Tibial artery (tissue), 4 donors: ENCODE measurements around the gene TMEM198.

Experiments
- DNase-seq, 2 donors: peaks; one replicate each; pipeline ENCODE4 v3.0.0-alpha.2; 2019
- H3K27ac ChIP-seq, 2 donors: fragments of 200-600 bp; sonication (generic) in 1 of 2; 1 replicate in 1 of 2; 2 replicates in 1 of 2; pipeline ENCODE4 v1.5.1; 2018 to 2019; ENCODE audit warnings: mild to moderate bottlenecking in 1 of 2
- H3K27me3 ChIP-seq, 2 donors: fragments of 200-600 bp; sonication (generic) in 1 of 2; one replicate each; pipeline versions ENCODE4 v1.5.1 to v1.6.0; 2016 to 2019
- H3K36me3 ChIP-seq, 3 donors: fragments of 200-600 bp; sonication (generic) in 2 of 3; one replicate each; pipeline ENCODE4 v1.5.1; 2016 to 2019; ENCODE audit warnings: mild to moderate bottlenecking in 2 of 3
- H3K4me1 ChIP-seq, 4 donors: fragments of 200-600 bp; sonication (generic) in 2 of 4; 1 replicate in 3 of 4; 2 replicates in 1 of 4; pipeline ENCODE4 v1.5.1; 2016 to 2019
- H3K4me3 ChIP-seq, 2 donors: fragments of 200-600 bp; sonication (generic) in 1 of 2; 1 replicate in 1 of 2; 2 replicates in 1 of 2; pipeline ENCODE4 v1.5.1; 2018 to 2019; ENCODE audit warnings: mild to moderate bottlenecking in 2 of 2
- H3K9me3 ChIP-seq, 3 donors: fragments of 200-600 bp; sonication (generic) in 1 of 3; one replicate each; pipeline ENCODE4 v1.5.1; 2016 to 2019
- CTCF ChIP-seq, 2 experiments: fragments of 200-600 bp in 1 of 2; fragments of 450-650 bp in 1 of 2; IDR thresholded peaks; one replicate each; pipeline ENCODE4 v1.5.1; 2017 to 2019; ENCODE audit warnings: antibody characterized with exemption in 2 of 2, mild to moderate bottlenecking in 1 of 2, moderate library complexity in 1 of 2
- intact Hi-C: fragments of 100-400 bp; cut with DNase I; formaldehyde crosslinking; loops from one replicate; pipeline ENCODE4 v1.15.0; 2023; ENCODE audit warnings: low total_unique reads

TMEM198 gene

GRCh38 chr2:219572237-219573001 is 28.6 kb downstream of the TMEM198 start, which contains the start of gene INHA:
TSS of gene INHA (plus strand) at chr2:219572310. CDS start at chr2:219572375, 65 bp downstream.
- Histone ChIP-seq H3K36me3 (peaks cover 0 to 8% (median 0%) of the 10 kb centered on the region in 3 donors), H3K27ac (peak within 1 kb of the TSS; percentile 86 to 87), H3K27me3 (peaks cover 0 to 22% of the 10 kb centered on the region in 2 donors), H3K4me1 (peaks cover 0 to 22% (median 8%) of the 10 kb centered on the region in 4 donors), H3K9me3 (no peaks in the 10 kb centered on the region), H3K4me3 (peak within 1 kb of the TSS; percentile 62 to 70)
- DNase-seq, result no peak
- TF ChIP-seq CTCF (IDR thresholded peaks at IDR 0.05), result no peak
- intact Hi-C loops, result no loop called here

GRCh38 chr2:219573166-219573565 is 29.3 kb downstream of the TMEM198 start:
- peaks cover 0 to under 1% (median 0%) of the 10 kb centered on the region in 3 donors for H3K36me3 ChIP-seq
- H3K27me3 ChIP-seq, result peaks cover 0 to 22% of the 10 kb centered on the region in 2 donors
- no peaks in the 10 kb centered on the region for H3K9me3 ChIP-seq
- TF ChIP-seq CTCF (IDR thresholded peaks at IDR 0.05), result no peak
- H3K27ac ChIP-seq, result no peak overlapping the region
- H3K4me3 ChIP-seq, result no peak overlapping the region
- H3K4me1 ChIP-seq, result peaks cover 0 to 22% (median 8%) of the 10 kb centered on the region in 4 donors
- intact Hi-C loops, result no loop called here
- DNase-seq, result no peak

GRCh38 chr2:219574484-219575311 is 30.9 kb downstream of the TMEM198 start:
- H3K27ac ChIP-seq, result no peak overlapping the region
- H3K9me3 ChIP-seq, result no peaks in the 10 kb centered on the region
- TF ChIP-seq CTCF (IDR thresholded peaks at IDR 0.05), result no peak
- H3K27me3 ChIP-seq, result peaks cover 0 to 22% of the 10 kb centered on the region in 2 donors
- intact Hi-C loops, result no loop called here
- no peak for DNase-seq
- no peaks in the 10 kb centered on the region for H3K36me3 ChIP-seq
- H3K4me1 ChIP-seq, result peaks cover 0 to 15% (median 7%) of the 10 kb centered on the region in 4 donors
- no peak overlapping the region for H3K4me3 ChIP-seq

- Histone ChIP-seq H3K27ac (no peak overlapping the region), H3K4me1 (peaks cover 0 to 9% (median 2%) of the 10 kb centered on the region in 4 donors), H3K36me3 (no peaks in the 10 kb centered on the region), H3K4me3 (no peak overlapping the region), H3K9me3 (no peaks in the 10 kb centered on the region), H3K27me3 (peaks cover 0 to 22% of the 10 kb centered on the region in 2 donors)
- no peak for TF ChIP-seq CTCF (IDR thresholded peaks at IDR 0.05)
- DNase-seq, result no peak
- intact Hi-C loops, result no loop called here
Observed at GRCh38 chr2:219575566-219576504, 32.0 kb downstream of the TMEM198 start.
